ENCODE results near the gene SND1.

GRCh38 chr7:127813991-127814541, 162.1 kb downstream of the SND1 start:
- TF ChIP-seq CTCF (conservative IDR thresholded peaks at IDR 0.05 in 1 of 2, IDR thresholded peaks at IDR 0.05 in 1 of 2; ENCODE audit: extremely low read depth in 1 of 2, insufficient read depth in 1 of 2, low read depth in 1 of 2, low read length in 2 of 2) (no peak), EZH2 (IDR thresholded peaks at IDR 0.05; ENCODE audit: borderline replicate concordance, low read length) (no peak)

All from mammary epithelial cell (primary cell).